CD4-positive, alpha-beta T cell (primary cell): ENCODE results near the gene N4BP2. TPM values are rescaled to one million over a fixed set of nuclear protein-coding genes. Genes with fewer than 3 reads are reported as not detected.
"Not testable (repeated sequence)": the region's sequence is repeated elsewhere in the genome, so short reads cannot be mapped to it uniquely, and the experiment has no call there.

Experiments used
- ATAC-seq: fragments of 200-7000 bp; cut with Tn5 transposase; one replicate; pipeline ENCODE4 v1.10.0; 2022; ENCODE audit warnings: mild to moderate bottlenecking; ENCODE audit not compliant: poor library complexity
- CTCF ChIA-PET: fragments of 350-600 bp; sonication (Branson Sonifier 250); formaldehyde crosslinking; loops from one replicate; lab custom pipeline; 2021; ENCODE audit warnings: antibody characterized with exemption, inconsistent platforms; lab: Charles Lee
- POLR2A ChIA-PET: fragments of 350-600 bp; sonication (Branson Sonifier 250); formaldehyde crosslinking; loops from one replicate; lab custom pipeline; 2021; ENCODE audit warnings: antibody characterized with exemption, inconsistent platforms; lab: Charles Lee
- DNase-seq, 14 experiments: peaks; one replicate each; pipeline ENCODE4 v3.0.0-alpha.2; 2013 to 2020; ENCODE audit warnings: mixed read lengths in 2 of 14
- H3K27ac ChIP-seq, 2 donors: one replicate each; pipeline versions ENCODE4 v1.5.1 to v1.7.0; 2013; ENCODE audit warnings: low read length in 2 of 2, low read depth in 1 of 2, mild to moderate bottlenecking in 1 of 2
- H3K27me3 ChIP-seq, 2 experiments: 1 replicate in 1 of 2; 2 replicates in 1 of 2; pipeline versions ENCODE4 v1.6.1 to v1.7.0; 2013; ENCODE audit warnings: low read length in 2 of 2, control low read depth in 1 of 2, mild to moderate bottlenecking in 1 of 2, moderate library complexity in 1 of 2; ENCODE audit not compliant: insufficient read depth in 2 of 2, control insufficient read depth in 1 of 2
- H3K36me3 ChIP-seq: one replicate; pipeline ENCODE4 v1.6.1; 2013; ENCODE audit warnings: low read length, control low read depth; ENCODE audit not compliant: insufficient read depth
- H3K4me1 ChIP-seq: one replicate; pipeline ENCODE4 v1.6.1; 2013; ENCODE audit warnings: low read length, control low read depth; ENCODE audit not compliant: insufficient read depth
- H3K4me3 ChIP-seq: one replicate; pipeline ENCODE4 v1.5.1; 2013; ENCODE audit warnings: mild to moderate bottlenecking, low read length, moderate library complexity
- H3K9me3 ChIP-seq, 2 experiments: 1 replicate in 1 of 2; 2 replicates in 1 of 2; pipeline versions ENCODE4 v1.6.1 to v1.7.0; 2013; ENCODE audit warnings: low read length in 2 of 2, mild to moderate bottlenecking in 2 of 2, control low read depth in 1 of 2, moderate library complexity in 1 of 2; ENCODE audit not compliant: control insufficient read depth in 1 of 2, insufficient read depth in 1 of 2
- H3K27ac Mint-ChIP-seq: one replicate; pipeline ENCODE4 v1.8.0; 2020; ENCODE audit warnings: mixed read lengths
- H3K27me3 Mint-ChIP-seq: one replicate; pipeline ENCODE4 v1.8.0; 2021; ENCODE audit warnings: mixed read lengths
- H3K36me3 Mint-ChIP-seq: one replicate; pipeline ENCODE4 v1.8.0; 2021; ENCODE audit warnings: low read depth, mixed read lengths
- H3K4me1 Mint-ChIP-seq: one replicate; pipeline ENCODE4 v1.8.0; 2021; ENCODE audit warnings: low read depth, mixed read lengths
- H3K4me3 Mint-ChIP-seq: one replicate; pipeline ENCODE4 v1.8.0; 2020; ENCODE audit warnings: mild to moderate bottlenecking, mixed read lengths
- H3K9me3 Mint-ChIP-seq: one replicate; pipeline ENCODE4 v1.8.0; 2020; ENCODE audit warnings: mixed read lengths
- CTCF ChIP-seq: fragments of 200-600 bp; IDR thresholded peaks from one replicate; pipeline ENCODE4 v1.8.0; 2022; ENCODE audit warnings: antibody characterized with exemption, mild to moderate bottlenecking
- intact Hi-C, 2 experiments: fragments of 100-400 bp; cut with DNase I in 1 of 2; cut with micrococcal nuclease in 1 of 2; formaldehyde crosslinking; loops; one replicate each; pipeline versions ENCODE4 v1.15.1 to v1.9.0; 2023 to 2025; cut with DNase I, micrococcal nuclease
- total RNA-seq, 174 experiments: library from RNA in 2 of 174; stranded (reverse) in 2 of 174; gene quantifications; one replicate each; pipeline ENCODE4 v1.2.3 and lab custom pipeline; 2021 to 2026

Gene N4BP2
- total RNA-seq, 2 experiments from 2014 or later = 21.7 to 25.2 TPM

DNA sequence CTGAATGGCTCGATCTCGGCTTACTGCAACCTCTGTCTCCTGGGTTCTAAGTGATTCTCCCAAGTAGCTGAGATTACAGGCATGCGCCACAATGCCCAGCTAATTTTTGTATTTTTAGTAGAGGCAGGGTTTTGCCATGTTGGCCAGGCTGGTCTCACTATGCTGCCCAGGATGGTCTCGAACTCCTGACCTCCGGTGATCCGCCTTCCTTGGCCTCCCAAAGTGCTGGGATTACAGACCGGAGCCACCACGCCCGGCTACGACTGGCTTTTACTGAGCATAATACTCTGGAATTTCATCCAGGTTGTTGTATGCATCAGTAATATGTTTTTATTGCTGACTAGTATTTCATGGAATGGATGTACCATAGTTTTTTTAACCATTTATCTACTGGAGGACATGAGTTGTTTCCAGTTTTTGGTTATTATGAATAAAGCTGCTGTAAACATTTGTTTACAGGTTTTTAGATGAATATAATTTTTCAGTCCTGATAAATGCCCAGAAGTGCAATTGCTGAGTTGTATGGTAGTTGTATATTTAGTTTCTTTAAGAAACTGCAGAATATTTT is 31.2 kb downstream of the N4BP2 start:
- H3K4me1 Mint-ChIP-seq = peaks cover 19% of the 10 kb centered on the region
- H3K9me3 ChIP-seq = no peaks in the 10 kb centered on the region
- peaks cover 42% of the 10 kb centered on the region for H3K36me3 Mint-ChIP-seq
- no peaks in the 10 kb centered on the region for H3K27me3 Mint-ChIP-seq
- H3K4me3 ChIP-seq = no peak overlapping the region
- no peak overlapping the region for H3K4me3 Mint-ChIP-seq
- no peak overlapping the region for H3K27ac Mint-ChIP-seq
- H3K36me3 ChIP-seq = no peaks in the 10 kb centered on the region
- ATAC-seq (no peak), DNase-seq (no peak)
- TF ChIP-seq CTCF = no peak
- intact Hi-C loops = no loop called here
- no peaks in the 10 kb centered on the region for H3K4me1 ChIP-seq
- H3K27ac ChIP-seq = no peak overlapping the region
- H3K27me3 ChIP-seq = no peaks in the 10 kb centered on the region
- no peaks in the 10 kb centered on the region for H3K9me3 Mint-ChIP-seq
- POLR2A ChIA-PET = no interaction called here
- CTCF ChIA-PET = interaction anchor here (1.1 kb wide), 1 partner anchor 35 kb away, joined by 3 read pairs; no protein-coding TSS in a partner anchor

GRCh38 chr4:40093400-40093799 is 36.8 kb downstream of the N4BP2 start:
- Mint-ChIP-seq H3K4me1 (peaks cover 25% of the 10 kb centered on the region), H3K36me3 (peaks cover 37% of the 10 kb centered on the region)
- H3K27ac ChIP-seq, H3K27ac Mint-ChIP-seq, H3K27me3 Mint-ChIP-seq, ATAC-seq, H3K9me3 ChIP-seq, H3K9me3 Mint-ChIP-seq, H3K27me3 ChIP-seq, CTCF ChIA-PET, H3K4me3 Mint-ChIP-seq, intact Hi-C loops, DNase-seq, H3K4me1 ChIP-seq, POLR2A ChIA-PET, H3K36me3 ChIP-seq, H3K4me3 ChIP-seq: not testable (repeated sequence)

- H3K27ac ChIP-seq = no peak overlapping the region
- no peak overlapping the region for H3K4me3 ChIP-seq
- Mint-ChIP-seq H3K27ac (no peak overlapping the region), H3K36me3 (peaks cover 43% of the 10 kb centered on the region), H3K4me1 (peaks cover 3% of the 10 kb centered on the region), H3K4me3 (no peak overlapping the region), H3K9me3 (no peaks in the 10 kb centered on the region), H3K27me3 (no peaks in the 10 kb centered on the region)
- ChIA-PET POLR2A (no interaction called here), CTCF (no interaction called here)
- intact Hi-C loops = no loop called here
- TF ChIP-seq CTCF = no peak
- ATAC-seq (no peak), DNase-seq (no peak)
- no peaks in the 10 kb centered on the region for H3K27me3 ChIP-seq
- H3K9me3 ChIP-seq = no peaks in the 10 kb centered on the region
- H3K36me3 ChIP-seq = peaks cover 9% of the 10 kb centered on the region
- H3K4me1 ChIP-seq = no peaks in the 10 kb centered on the region
Measured at GRCh38 chr4:40099010-40099409, 42.4 kb downstream of the N4BP2 start.

DNA sequence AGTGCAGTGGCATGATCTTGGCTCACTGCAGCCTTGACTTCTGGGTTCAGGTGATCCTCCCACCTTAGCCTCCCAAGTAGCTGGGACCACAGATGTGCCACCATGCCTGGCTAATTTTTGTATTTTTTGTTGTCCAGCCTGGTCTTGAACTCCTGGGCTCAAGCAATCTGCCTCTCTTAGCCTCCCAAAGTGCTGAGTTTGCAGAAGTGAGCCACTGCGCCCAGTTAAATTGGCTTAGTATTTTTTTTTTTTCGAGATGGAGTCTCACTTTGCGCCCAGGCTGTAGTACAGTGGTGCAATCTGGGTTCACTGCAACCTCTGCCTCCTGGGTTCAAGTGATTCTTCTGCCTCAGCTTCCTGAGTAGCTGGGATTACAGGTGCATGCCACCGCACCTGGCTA is 50.5 kb downstream of the N4BP2 start:
- H3K4me1 Mint-ChIP-seq, H3K27ac ChIP-seq, ATAC-seq, H3K27me3 ChIP-seq, H3K4me3 ChIP-seq, CTCF ChIA-PET, H3K27me3 Mint-ChIP-seq, H3K4me3 Mint-ChIP-seq, H3K9me3 ChIP-seq, DNase-seq, H3K27ac Mint-ChIP-seq, H3K9me3 Mint-ChIP-seq, POLR2A ChIA-PET, H3K4me1 ChIP-seq, intact Hi-C loops: not testable (repeated sequence)
- H3K36me3 Mint-ChIP-seq = peaks cover 71% of the 10 kb centered on the region
- H3K36me3 ChIP-seq = peaks cover 28% of the 10 kb centered on the region
